Measurements from ENCODE around the gene SCEL.

Gene SCEL

GRCh38 chr13:77521194-77521593 is 14.3 kb upstream of the SCEL start:
- no peak for DNase-seq (ENCODE audit: low read depth in 2 of 2)

- DNase-seq (ENCODE audit: low read depth in 2 of 2) = no peak
Observed at GRCh38 chr13:77521595-77522367, 13.7 kb upstream of the SCEL start.

GRCh38 chr13:77522444-77522843 is 13.1 kb upstream of the SCEL start:
- no peak for DNase-seq (ENCODE audit: low read depth in 2 of 2)

GRCh38 chr13:77523386-77523785 is 12.1 kb upstream of the SCEL start:
- no peak for DNase-seq (ENCODE audit: low read depth in 2 of 2)

GRCh38 chr13:77523834-77524728 is 11.4 kb upstream of the SCEL start:
- DNase-seq (ENCODE audit: low read depth in 2 of 2) = no peak

- DNase-seq (ENCODE audit: low read depth in 2 of 2) = no peak
Observed at GRCh38 chr13:77528414-77528813, 7.1 kb upstream of the SCEL start.

- no peak for DNase-seq (ENCODE audit: low read depth in 2 of 2)
Observed at GRCh38 chr13:77528834-77529500, 6.5 kb upstream of the SCEL start.

GRCh38 chr13:77529501-77529840 is 6.0 kb upstream of the SCEL start:
- DNase-seq (ENCODE audit: low read depth in 2 of 2) = no peak

GRCh38 chr13:77530875-77531274 is 4.6 kb upstream of the SCEL start:
- no peak for DNase-seq (ENCODE audit: low read depth in 2 of 2)

- DNase-seq (ENCODE audit: low read depth in 2 of 2) = no peak
Observed at GRCh38 chr13:77532983-77533382, 2.5 kb upstream of the SCEL start.

GRCh38 chr13:77533875-77534788 is 1.4 kb upstream of the SCEL start:
- DNase-seq (ENCODE audit: low read depth in 2 of 2) = no peak

- DNase-seq (ENCODE audit: low read depth in 2 of 2) = no peak
Observed at GRCh38 chr13:77536358-77536757, 852 bp downstream of the SCEL start.

- DNase-seq (ENCODE audit: low read depth in 2 of 2) = no peak
Observed at GRCh38 chr13:77537289-77537919, 1.9 kb downstream of the SCEL start.

- DNase-seq (ENCODE audit: low read depth in 2 of 2) = no peak
Observed at GRCh38 chr13:77543711-77544110, 8.2 kb downstream of the SCEL start.

GRCh38 chr13:77544355-77544754 is 8.8 kb downstream of the SCEL start:
- DNase-seq (ENCODE audit: low read depth in 2 of 2) = no peak

- no peak for DNase-seq (ENCODE audit: low read depth in 2 of 2)
Observed at GRCh38 chr13:77544758-77545338, 9.3 kb downstream of the SCEL start.

- no peak for DNase-seq (ENCODE audit: low read depth in 2 of 2)
Observed at GRCh38 chr13:77545626-77546412, 10.3 kb downstream of the SCEL start.

- DNase-seq (ENCODE audit: low read depth in 2 of 2) = no peak
Observed at GRCh38 chr13:77548095-77548494, 12.6 kb downstream of the SCEL start.

- no peak for DNase-seq (ENCODE audit: low read depth in 2 of 2)
Observed at GRCh38 chr13:77548594-77548993, 13.1 kb downstream of the SCEL start.

GRCh38 chr13:77554069-77554468 is 18.6 kb downstream of the SCEL start:
- DNase-seq (ENCODE audit: low read depth in 2 of 2) = no peak

All from stimulated activated CD8-positive, alpha-beta memory T cell treated with anti-CD3 and anti-CD28 coated beads, Interleukin-15, amount 100 ng/mL, for 48 hours (primary cell).